PC-9 (cell line): ENCODE data around the gene PDPK1. TPM values are rescaled to one million over a fixed set of nuclear protein-coding genes. Genes with fewer than 3 reads are reported as not detected.
"Not testable (repeated sequence)": the region's sequence is repeated elsewhere in the genome, so short reads cannot be mapped to it uniquely, and the experiment has no call there.

Source experiments
- BruUV-seq: library from RNA; stranded (reverse); fragments of 400-500 nt; replicated peaks from 2 replicates; lab custom pipeline; 2021; lab: Mats Ljungman, UMichigan
- CTCF ChIA-PET: fragments of 300-600 bp; sonication (Branson Sonifier 250); formaldehyde crosslinking; loops from one replicate; lab custom pipeline; 2022; ENCODE audit warnings: antibody characterized with exemption; lab: Charles Lee
- POLR2A ChIA-PET: fragments of 300-600 bp; sonication (Branson Sonifier 250); formaldehyde crosslinking; loops from one replicate; lab custom pipeline; 2022; ENCODE audit warnings: antibody characterized with exemption; ENCODE audit not compliant: unreplicated experiment; lab: Charles Lee
- DNase-seq, 2 experiments: peaks; one replicate each; pipeline versions ENCODE4 v3.0.0 to v3.0.0-alpha.2; 2015 to 2022; ENCODE audit warnings: mixed read lengths in 1 of 2
- H2AFZ ChIP-seq: fragments of 200-600 bp; sonication (generic); 2 replicates; pipeline ENCODE4 v1.8.1; 2017; ENCODE audit warnings: antibody characterized with exemption
- H3F3A ChIP-seq: fragments of 200-600 bp; sonication (generic); 2 replicates; pipeline ENCODE4 v1.8.1; 2017; ENCODE audit warnings: antibody characterized with exemption, mild to moderate bottlenecking, low read depth; ENCODE audit not compliant: insufficient read depth
- H3K27ac ChIP-seq: fragments of 200-600 bp; sonication (generic); 2 replicates; pipeline ENCODE4 v1.6.1; 2016; ENCODE audit warnings: mixed run types
- H3K27me3 ChIP-seq: fragments of 200-600 bp; sonication (generic); 2 replicates; pipeline ENCODE4 v1.6.1; 2016; ENCODE audit warnings: low read depth, mixed run types; ENCODE audit not compliant: insufficient read depth
- H3K36me3 ChIP-seq: fragments of 200-600 bp; sonication (generic); 2 replicates; pipeline ENCODE4 v1.6.1; 2016; ENCODE audit warnings: low read depth, mixed run types
- H3K4me1 ChIP-seq: fragments of 200-600 bp; sonication (generic); replicated peaks from 2 replicates; pipeline ENCODE4 v1.6.1; 2016; ENCODE audit warnings: mixed run types; ENCODE audit not compliant: insufficient read depth
- H3K4me2 ChIP-seq: fragments of 200-600 bp; sonication (generic); 2 replicates; pipeline ENCODE4 v1.6.1; 2017; ENCODE audit warnings: mixed run types
- H3K4me3 ChIP-seq: fragments of 200-600 bp; sonication (generic); 2 replicates; pipeline ENCODE4 v1.6.1; 2016; ENCODE audit warnings: mixed run types
- H3K79me2 ChIP-seq: fragments of 200-600 bp; sonication (generic); 2 replicates; pipeline ENCODE4 v1.6.1; 2017; ENCODE audit warnings: low read depth, mixed run types
- H3K9me2 ChIP-seq: fragments of 200-600 bp; sonication (generic); 2 replicates; pipeline ENCODE4 v1.8.1; 2017; ENCODE audit warnings: mild to moderate bottlenecking; ENCODE audit not compliant: insufficient read depth
- H3K9me3 ChIP-seq: fragments of 200-600 bp; sonication (generic); 2 replicates; pipeline ENCODE4 v1.8.1; 2016; ENCODE audit warnings: low read depth; ENCODE audit not compliant: insufficient read depth
- H4K20me1 ChIP-seq: fragments of 200-600 bp; sonication (generic); 2 replicates; pipeline ENCODE4 v1.8.1; 2017; ENCODE audit not compliant: insufficient read depth
- CTCF ChIP-seq: fragments of 200-600 bp; sonication (generic); conservative IDR thresholded peaks from 2 replicates; pipeline ENCODE4 v1.6.1; 2017; ENCODE audit warnings: mixed run types, antibody characterized with exemption, mild to moderate bottlenecking, moderate library complexity
- EZH2 ChIP-seq: fragments of 200-600 bp; sonication (generic); IDR thresholded peaks from 2 replicates; pipeline ENCODE4 v1.8.0; 2017; ENCODE audit warnings: antibody characterized with exemption, low read depth
- intact Hi-C: fragments of 100-400 bp; cut with micrococcal nuclease; formaldehyde crosslinking; loops from one replicate; pipeline ENCODE4 v1.10.0; 2022; ENCODE audit not compliant: unreplicated experiment
- total RNA-seq: library from RNA; stranded (reverse); gene quantifications from 2 replicates; pipeline ENCODE4 v1.2.3, GENCODE V29; 2021

The PDPK1 gene
- total RNA-seq, 1 experiment from 2014 or later = 46.8 TPM

DNA sequence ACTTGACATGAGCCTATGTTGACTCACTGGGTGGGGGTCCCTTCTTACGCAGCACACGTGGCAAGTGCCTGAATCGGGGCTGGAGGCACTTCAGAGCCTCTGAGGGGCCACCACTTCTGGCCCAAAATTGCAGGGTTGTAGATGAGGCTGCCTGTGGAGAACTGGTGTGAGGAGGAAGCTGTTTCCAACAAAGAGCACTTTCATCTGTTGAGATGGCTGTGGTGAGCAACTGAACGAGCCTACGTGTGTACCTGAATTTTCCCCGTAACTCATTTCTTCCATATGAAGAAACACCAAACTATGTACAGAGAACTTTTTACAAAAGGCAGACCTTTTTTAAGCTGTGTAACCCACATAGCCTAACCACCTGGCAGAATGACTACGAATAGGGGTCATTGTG, 64.4 kb downstream of the PDPK1 start:
- H2AFZ ChIP-seq = not testable (repeated sequence)
- H3K4me2 ChIP-seq = peak overlapping the region; percentile 73; the same call in 1 of the 2 replicates

DNA sequence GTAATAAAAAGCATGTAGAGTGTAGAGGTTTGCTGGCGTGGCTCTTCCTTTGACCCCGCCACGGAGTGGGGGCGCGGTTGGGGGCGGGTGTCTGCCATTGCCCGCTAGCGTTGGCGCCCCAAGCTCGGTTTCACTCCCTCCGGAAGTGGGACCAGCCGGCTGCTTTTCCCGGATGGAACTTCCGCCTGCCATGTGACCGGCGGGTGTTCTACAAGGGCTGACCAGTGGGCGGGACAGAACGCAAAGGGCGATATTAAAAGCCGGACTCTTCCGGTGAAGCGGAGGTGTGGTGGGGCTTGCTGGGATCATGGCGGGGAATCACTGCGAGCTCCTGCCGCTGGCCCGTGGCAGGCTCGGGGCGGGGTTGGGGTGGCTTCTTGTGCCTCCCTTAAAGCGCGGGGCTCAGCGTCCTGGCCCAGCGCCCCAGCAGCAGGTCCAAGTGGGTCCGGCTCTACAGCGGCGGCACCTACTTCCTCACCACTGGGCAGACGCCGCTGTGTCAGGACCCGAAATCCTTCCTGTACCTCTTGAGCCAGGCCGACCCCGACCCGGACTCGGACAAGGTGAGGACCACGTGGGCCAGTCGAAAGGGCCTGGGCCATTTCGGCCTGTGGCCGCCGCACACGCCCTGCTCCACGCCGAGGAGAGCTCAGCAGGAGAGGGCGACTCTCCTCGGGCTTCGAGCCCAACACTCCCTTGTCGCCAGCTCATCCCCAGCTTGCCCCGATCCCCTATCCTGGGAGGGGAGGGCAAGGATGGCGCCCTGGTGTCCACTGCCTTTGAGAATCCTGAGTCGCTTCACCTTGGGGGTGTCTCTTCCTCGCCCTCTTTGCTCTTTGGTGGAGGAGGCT, 65.6 kb downstream of the PDPK1 start:
- intact Hi-C loops = loop anchor here (10.0 kb wide), 1 partner anchor 559 kb away; the partner anchor contains the start of genes NTHL1 and TSC2
- TF ChIP-seq EZH2 (no peak), CTCF (no peak)
- peaks cover 32% of the 10 kb centered on the region for H3K79me2 ChIP-seq
- peak overlapping the region; percentile 87 for H2AFZ ChIP-seq
- no peaks in the 10 kb centered on the region for H3K9me3 ChIP-seq
- CTCF ChIA-PET = no interaction called here
- H3K4me1 ChIP-seq = peaks cover 7% of the 10 kb centered on the region
- peak overlapping the region; percentile 73 for H3K4me2 ChIP-seq
- peak overlapping the region; percentile 79 for H3K4me3 ChIP-seq
- peak overlapping the region; percentile 56 for H3K27ac ChIP-seq
- H3K36me3 ChIP-seq = no peaks in the 10 kb centered on the region
- peaks cover 6% of the 10 kb centered on the region; the same call in 1 of the 2 replicates for H3F3A ChIP-seq
- H4K20me1 ChIP-seq = peaks cover 8% of the 10 kb centered on the region; the same call in 1 of the 2 replicates
- no peaks in the 10 kb centered on the region for H3K9me2 ChIP-seq
- POLR2A ChIA-PET = interaction anchor here (0.7 to 1.1 kb wide), 2 partner anchors 79 to 431 kb away, joined by 4 to 5 read pairs; partner anchors contain the start of gene KCTD5
- H3K27me3 ChIP-seq = no peaks in the 10 kb centered on the region
- TSS peak; percentile 62 for BruUV-seq
- DNase-seq = peak; percentile 92 to 98

More for the DNA sequence above, 64.4 kb downstream of the PDPK1 start:
- DNase-seq, CTCF ChIA-PET, H3K27me3 ChIP-seq, H3K36me3 ChIP-seq, H3K9me2 ChIP-seq, H3F3A ChIP-seq, H3K9me3 ChIP-seq, H3K27ac ChIP-seq, H4K20me1 ChIP-seq, H3K4me3 ChIP-seq, H3K4me1 ChIP-seq, POLR2A ChIA-PET, BruUV-seq: not testable (repeated sequence)
- intact Hi-C loops = loop anchor here (10.0 kb wide), 1 partner anchor 557 kb away; the partner anchor contains the start of genes NTHL1 and TSC2
- H3K79me2 ChIP-seq = peaks cover 23% of the 10 kb centered on the region

- H3K9me2 ChIP-seq, CTCF ChIA-PET, H4K20me1 ChIP-seq, H3K36me3 ChIP-seq, DNase-seq, H3F3A ChIP-seq, POLR2A ChIA-PET, H3K4me1 ChIP-seq, BruUV-seq, H3K27me3 ChIP-seq, H3K9me3 ChIP-seq: not testable (repeated sequence)
- Histone ChIP-seq H2AFZ (peak overlapping the region; percentile 87), H3K27ac (peak overlapping the region; percentile 56), H3K4me3 (peak overlapping the region; percentile 79), H3K4me2 (peak overlapping the region; percentile 73), H3K79me2 (peaks cover 32% of the 10 kb centered on the region)
- intact Hi-C loops = loop anchor here (10.0 kb wide), 1 partner anchor 559 kb away; the partner anchor contains the start of genes NTHL1 and TSC2
These were observed 66.2 kb downstream of the PDPK1 start for GRCh38 chr16:2604016-2604369.

GRCh38 chr16:2606820-2607219, 69.0 kb downstream of the PDPK1 start:
- H3F3A ChIP-seq, POLR2A ChIA-PET, H3K9me3 ChIP-seq, H2AFZ ChIP-seq, H3K36me3 ChIP-seq, H3K4me1 ChIP-seq, H3K9me2 ChIP-seq, H3K4me2 ChIP-seq, DNase-seq, H3K4me3 ChIP-seq, H3K27me3 ChIP-seq, CTCF ChIA-PET, H3K27ac ChIP-seq: not testable (repeated sequence)
- intact Hi-C loops = loop anchor here (10.0 kb wide), 1 partner anchor 562 kb away; the partner anchor contains the start of genes NTHL1 and TSC2
- BruUV-seq = TSS peak; percentile 5
- Histone ChIP-seq H3K79me2 (peaks cover 38% of the 10 kb centered on the region), H4K20me1 (peaks cover 14% of the 10 kb centered on the region)

- H3K4me1 ChIP-seq, H3K9me3 ChIP-seq, H2AFZ ChIP-seq, POLR2A ChIA-PET, H3K4me2 ChIP-seq, H3K27ac ChIP-seq, H3K9me2 ChIP-seq, DNase-seq, BruUV-seq, CTCF ChIA-PET, H3F3A ChIP-seq, H3K4me3 ChIP-seq, H3K36me3 ChIP-seq, H3K27me3 ChIP-seq: not testable (repeated sequence)
- peaks cover 14% of the 10 kb centered on the region for H4K20me1 ChIP-seq
- intact Hi-C loops = loop anchor here (10.0 kb wide), 1 partner anchor 565 kb away; the partner anchor contains the start of genes NTHL1 and TSC2
- peaks cover 31% of the 10 kb centered on the region for H3K79me2 ChIP-seq
These were observed 71.5 kb downstream of the PDPK1 start for GRCh38 chr16:2609345-2609744.
